Parathyroid adenoma (tissue), 2 donors: ENCODE measurements around the gene BMPR1B.
"Not testable (repeated sequence)": the region's sequence is repeated elsewhere in the genome, so short reads cannot be mapped to it uniquely, and the experiment has no call there.

Experiments
- H2AFZ ChIP-seq: fragments of 300-600 bp; sonication (generic); one replicate; pipeline ENCODE4 v1.7.0; 2017; ENCODE audit warnings: antibody characterized with exemption, mild to moderate bottlenecking
- H3K27ac ChIP-seq: fragments of 300-600 bp; sonication (generic); one replicate; pipeline ENCODE4 v1.7.0; 2017
- H3K27me3 ChIP-seq: fragments of 300-600 bp; sonication (generic); one replicate; pipeline ENCODE4 v1.7.0; 2017; ENCODE audit warnings: low read length; ENCODE audit not compliant: control insufficient read depth, insufficient read depth
- H3K36me3 ChIP-seq: fragments of 300-600 bp; sonication (generic); one replicate; pipeline ENCODE4 v1.7.0; 2017; ENCODE audit warnings: low read length; ENCODE audit not compliant: control insufficient read depth, insufficient read depth
- H3K4me1 ChIP-seq: fragments of 300-600 bp; sonication (generic); one replicate; pipeline ENCODE4 v1.7.0; 2017; ENCODE audit warnings: control low read depth
- H3K4me2 ChIP-seq: fragments of 300-600 bp; sonication (generic); one replicate; pipeline ENCODE4 v1.7.0; 2017; ENCODE audit warnings: low read length
- H3K4me3 ChIP-seq: fragments of 300-600 bp; sonication (generic); one replicate; pipeline ENCODE4 v1.7.0; 2017; ENCODE audit warnings: low read depth, low read length
- H3K79me2 ChIP-seq: fragments of 300-600 bp; sonication (generic); one replicate; pipeline ENCODE4 v1.7.0; 2017; ENCODE audit warnings: control low read depth
- H3K9ac ChIP-seq: fragments of 300-600 bp; sonication (generic); one replicate; pipeline ENCODE4 v1.7.0; 2017; ENCODE audit warnings: mild to moderate bottlenecking
- H3K9me3 ChIP-seq: fragments of 300-600 bp; sonication (generic); one replicate; pipeline ENCODE4 v1.7.0; 2017; ENCODE audit warnings: low read length; ENCODE audit not compliant: control insufficient read depth
- TF ChIP-seq, protein P1 (sequence below): fragments of 300-600 bp; sonication (generic); IDR thresholded peaks from one replicate; pipeline ENCODE4 v1.7.0; 2017; ENCODE audit warnings: antibody characterized with exemption, mild to moderate bottlenecking
- donor health status: primary hyperparathyroidism.

The BMPR1B gene

DNA sequence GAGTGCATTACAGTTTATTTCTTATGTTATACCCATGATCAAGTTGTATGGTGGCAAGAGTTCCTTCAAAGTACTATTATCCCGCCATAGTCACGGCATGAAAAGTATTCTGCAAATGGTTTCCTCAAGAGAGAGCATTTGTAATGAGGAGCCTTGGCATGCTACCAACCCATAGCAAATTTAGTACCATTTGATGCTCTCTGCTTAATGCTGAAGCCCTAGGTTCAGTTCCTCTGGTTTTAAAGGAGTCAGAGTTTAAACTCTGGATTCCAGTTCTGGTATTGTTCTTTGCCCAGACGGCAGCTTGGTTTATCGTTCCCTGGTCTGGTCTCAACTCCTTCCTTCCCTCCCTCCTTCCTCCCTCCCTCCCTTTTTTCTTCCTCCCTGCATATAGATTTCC, 371.3 kb downstream of the BMPR1B start:
- no peak overlapping the region for H3K27ac ChIP-seq
- no peaks in the 10 kb centered on the region for H3K9me3 ChIP-seq
- H2AFZ ChIP-seq: no peak overlapping the region
- no peak overlapping the region for H3K9ac ChIP-seq
- no peaks in the 10 kb centered on the region for H3K36me3 ChIP-seq
- H3K27me3 ChIP-seq: no peaks in the 10 kb centered on the region
- H3K4me2 ChIP-seq: no peak overlapping the region
- H3K79me2 ChIP-seq: no peaks in the 10 kb centered on the region
- H3K4me3 ChIP-seq: no peak overlapping the region
- no peaks in the 10 kb centered on the region for H3K4me1 ChIP-seq
- TF ChIP-seq, protein P1, sequence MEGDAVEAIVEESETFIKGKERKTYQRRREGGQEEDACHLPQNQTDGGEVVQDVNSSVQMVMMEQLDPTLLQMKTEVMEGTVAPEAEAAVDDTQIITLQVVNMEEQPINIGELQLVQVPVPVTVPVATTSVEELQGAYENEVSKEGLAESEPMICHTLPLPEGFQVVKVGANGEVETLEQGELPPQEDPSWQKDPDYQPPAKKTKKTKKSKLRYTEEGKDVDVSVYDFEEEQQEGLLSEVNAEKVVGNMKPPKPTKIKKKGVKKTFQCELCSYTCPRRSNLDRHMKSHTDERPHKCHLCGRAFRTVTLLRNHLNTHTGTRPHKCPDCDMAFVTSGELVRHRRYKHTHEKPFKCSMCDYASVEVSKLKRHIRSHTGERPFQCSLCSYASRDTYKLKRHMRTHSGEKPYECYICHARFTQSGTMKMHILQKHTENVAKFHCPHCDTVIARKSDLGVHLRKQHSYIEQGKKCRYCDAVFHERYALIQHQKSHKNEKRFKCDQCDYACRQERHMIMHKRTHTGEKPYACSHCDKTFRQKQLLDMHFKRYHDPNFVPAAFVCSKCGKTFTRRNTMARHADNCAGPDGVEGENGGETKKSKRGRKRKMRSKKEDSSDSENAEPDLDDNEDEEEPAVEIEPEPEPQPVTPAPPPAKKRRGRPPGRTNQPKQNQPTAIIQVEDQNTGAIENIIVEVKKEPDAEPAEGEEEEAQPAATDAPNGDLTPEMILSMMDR: no peak

- no peaks in the 10 kb centered on the region for H3K79me2 ChIP-seq
- no peaks in the 10 kb centered on the region for H3K9me3 ChIP-seq
- H3K4me2 ChIP-seq: no peak overlapping the region
- TF ChIP-seq, protein P1: no peak
- no peaks in the 10 kb centered on the region for H3K27me3 ChIP-seq
- no peak overlapping the region for H2AFZ ChIP-seq
- no peaks in the 10 kb centered on the region for H3K36me3 ChIP-seq
- H3K9ac ChIP-seq: no peak overlapping the region
- no peaks in the 10 kb centered on the region for H3K4me1 ChIP-seq
- no peak overlapping the region for H3K4me3 ChIP-seq
- no peak overlapping the region for H3K27ac ChIP-seq
Observed at GRCh38 chr4:95129821-95130311, 372.1 kb downstream of the BMPR1B start.

DNA sequence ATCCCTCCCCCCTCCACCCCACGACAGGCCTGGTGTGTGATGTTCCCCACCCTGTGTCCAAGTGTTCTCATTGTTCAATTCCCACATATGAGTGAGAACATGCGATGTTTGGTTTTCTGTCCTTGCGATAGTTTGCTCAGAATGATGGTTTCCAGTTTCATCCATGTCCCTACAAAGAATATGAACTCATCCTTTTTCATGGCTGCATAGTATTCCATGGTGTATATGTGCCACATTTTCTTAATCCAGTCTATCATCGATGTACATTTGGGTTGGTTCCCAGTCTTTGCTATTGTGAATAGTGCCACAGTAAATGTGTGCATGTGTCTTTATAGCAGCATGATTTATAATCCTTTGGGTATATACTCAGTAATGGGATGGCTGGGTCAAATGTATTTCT, 376.3 kb downstream of the BMPR1B start:
- H3K36me3 ChIP-seq, H3K4me2 ChIP-seq, H3K79me2 ChIP-seq, H3K9ac ChIP-seq, H3K27me3 ChIP-seq, H3K4me1 ChIP-seq, H3K9me3 ChIP-seq, H2AFZ ChIP-seq, H3K27ac ChIP-seq, H3K4me3 ChIP-seq: not testable (repeated sequence)

DNA sequence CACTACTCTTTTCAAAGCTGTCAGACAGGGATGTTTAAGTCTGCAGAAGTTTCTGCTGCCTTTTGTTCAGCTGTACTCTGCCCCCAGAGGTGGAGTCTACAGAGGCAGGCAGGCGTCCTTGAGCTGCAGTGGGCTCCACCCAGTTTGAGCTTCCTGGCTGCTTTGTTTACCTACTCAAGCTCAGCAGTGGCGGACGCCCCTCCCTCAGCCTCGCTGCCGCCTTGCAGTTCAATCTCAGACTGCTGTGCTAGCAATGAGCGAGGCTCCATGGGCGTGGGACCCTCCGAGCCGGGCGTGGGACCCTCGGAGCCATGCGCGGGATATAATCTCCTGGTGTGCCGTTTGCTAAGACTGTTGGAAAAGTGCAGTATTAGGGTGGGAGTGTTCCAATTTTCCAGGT, 381.7 kb downstream of the BMPR1B start:
- H3K9me3 ChIP-seq, H3K9ac ChIP-seq: not testable (repeated sequence)

GRCh38 chr4:95141361-95141760, 383.6 kb downstream of the BMPR1B start:
- H3K27me3 ChIP-seq: no peaks in the 10 kb centered on the region
- TF ChIP-seq, protein P1: no peak
- no peaks in the 10 kb centered on the region for H3K36me3 ChIP-seq
- H3K9me3 ChIP-seq: no peaks in the 10 kb centered on the region
- no peak overlapping the region for H2AFZ ChIP-seq
- no peak overlapping the region for H3K4me3 ChIP-seq
- H3K27ac ChIP-seq: no peak overlapping the region
- H3K79me2 ChIP-seq: no peaks in the 10 kb centered on the region
- H3K4me2 ChIP-seq: no peak overlapping the region
- H3K9ac ChIP-seq: no peak overlapping the region
- no peaks in the 10 kb centered on the region for H3K4me1 ChIP-seq

More for the DNA sequence above, 381.7 kb downstream of the BMPR1B start:
- H2AFZ ChIP-seq, H3K36me3 ChIP-seq, H3K4me3 ChIP-seq, H3K27ac ChIP-seq, H3K4me1 ChIP-seq, H3K79me2 ChIP-seq, H3K27me3 ChIP-seq, H3K4me2 ChIP-seq: not testable (repeated sequence)

DNA sequence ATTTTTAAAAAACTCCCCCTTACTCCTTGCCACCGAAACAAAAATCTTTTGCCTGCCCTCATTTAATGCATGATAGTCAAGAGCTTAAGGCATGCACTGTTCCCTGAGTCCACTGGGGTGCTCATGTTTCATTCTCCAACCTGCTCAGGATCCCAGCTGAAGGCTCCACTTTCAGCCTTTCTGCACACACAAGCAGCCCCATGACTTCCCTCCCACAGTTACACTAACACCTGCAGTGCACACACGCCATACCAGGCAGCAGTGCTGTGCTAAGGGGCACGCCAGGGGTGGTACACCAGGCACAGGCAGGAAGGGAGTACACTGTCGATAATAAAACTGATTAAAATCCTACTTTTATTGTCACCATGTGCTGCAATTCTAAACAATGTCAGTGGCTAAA, 385.2 kb downstream of the BMPR1B start:
- Histone ChIP-seq H3K9me3 (no peaks in the 10 kb centered on the region), H3K9ac (no peak overlapping the region), H3K79me2 (no peaks in the 10 kb centered on the region), H3K4me2 (no peak overlapping the region), H3K4me3 (no peak overlapping the region), H3K36me3 (no peaks in the 10 kb centered on the region), H3K27ac (no peak overlapping the region), H3K4me1 (no peaks in the 10 kb centered on the region), H2AFZ (no peak overlapping the region), H3K27me3 (no peaks in the 10 kb centered on the region)
- TF ChIP-seq, protein P1: no peak
